Hematopoietic multipotent progenitor cell (in vitro differentiated cells): ENCODE data around the gene INPP5E. TPM values are rescaled to one million over a fixed set of nuclear protein-coding genes. Genes with fewer than 3 reads are reported as not detected.

ENCODE experiments used
- DNase-seq, 3 donors: peaks; one replicate each; pipeline ENCODE4 v3.0.0-alpha.2; 2011 to 2015; ENCODE audit warnings: low read depth in 2 of 3, low spot score in 2 of 3
- total RNA-seq: library from RNA; depleted of rRNA; stranded (reverse); fragments of >200 nt; gene quantifications from one replicate; pipeline ENCODE4 v1.2.3, GENCODE V29; 2012

Gene INPP5E
- total RNA-seq, 1 donor, result 11.3 TPM

- DNase-seq, result no peak
Measured at GRCh38 chr9:136474021-136474640, 34.5 kb upstream of the INPP5E start.

GRCh38 chr9:136473354-136473721 is 33.7 kb upstream of the INPP5E start:
- DNase-seq, result no peak

- no peak for DNase-seq
Measured at GRCh38 chr9:136472640-136473353, 33.2 kb upstream of the INPP5E start.

- no peak for DNase-seq
Measured at GRCh38 chr9:136471802-136472487, 32.3 kb upstream of the INPP5E start.

- DNase-seq, result no peak
Measured at GRCh38 chr9:136470792-136471469, 31.3 kb upstream of the INPP5E start.

GRCh38 chr9:136470356-136470755 is 30.7 kb upstream of the INPP5E start:
- no peak for DNase-seq

- no peak for DNase-seq
Measured at GRCh38 chr9:136467766-136468165, 28.1 kb upstream of the INPP5E start.

- DNase-seq, result no peak
Measured at GRCh38 chr9:136466155-136466541, 26.5 kb upstream of the INPP5E start.

GRCh38 chr9:136465500-136466154 is 26.0 kb upstream of the INPP5E start:
- no peak for DNase-seq

- no peak for DNase-seq
Measured at GRCh38 chr9:136464241-136464640, 24.6 kb upstream of the INPP5E start.

GRCh38 chr9:136463578-136463977 is 23.9 kb upstream of the INPP5E start:
- DNase-seq, result no peak

GRCh38 chr9:136462664-136463063 is 23.0 kb upstream of the INPP5E start:
- no peak for DNase-seq

- DNase-seq, result no peak
Measured at GRCh38 chr9:136460772-136461325, 21.2 kb upstream of the INPP5E start.

GRCh38 chr9:136459425-136459824 is 19.8 kb upstream of the INPP5E start:
- DNase-seq, result no peak

GRCh38 chr9:136457326-136457725 is 17.7 kb upstream of the INPP5E start:
- no peak for DNase-seq

- DNase-seq, result no peak
Measured at GRCh38 chr9:136456258-136456657, 16.6 kb upstream of the INPP5E start.

- DNase-seq, result no peak
Measured at GRCh38 chr9:136455043-136456002, 15.7 kb upstream of the INPP5E start.

- no peak for DNase-seq
Measured at GRCh38 chr9:136454026-136454796, 14.6 kb upstream of the INPP5E start.

GRCh38 chr9:136453326-136453725 is 13.7 kb upstream of the INPP5E start:
- no peak for DNase-seq
